NCI-H2171 (cell line): Measurements from ENCODE around the gene UBR3.
"Not testable (repeated sequence)": the region's sequence is repeated elsewhere in the genome, so short reads cannot be mapped to it uniquely, and the experiment has no call there.

ENCODE experiments used
- DNase-seq: peaks from one replicate; lab custom pipeline; 2025; lab: John Stamatoyannopoulos, UW

The UBR3 gene

DNA sequence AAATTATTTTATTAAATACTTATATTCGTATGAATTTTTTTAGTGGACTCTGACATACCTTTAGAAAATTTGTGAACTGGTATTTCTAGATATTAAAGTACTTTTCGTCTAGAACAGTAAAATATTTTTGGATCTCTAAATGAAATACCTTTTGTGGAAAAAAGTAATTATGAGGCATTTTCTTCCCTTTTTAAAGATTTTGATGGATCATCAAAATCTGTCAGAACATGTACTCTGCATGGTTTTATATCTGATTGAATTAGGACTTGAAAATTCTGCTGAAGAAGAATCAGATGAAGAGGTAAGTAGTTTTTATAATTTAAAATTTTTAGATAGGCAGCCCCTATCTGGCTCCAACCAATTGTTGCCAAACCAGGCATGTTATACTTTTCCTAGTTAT, 118.8 kb downstream of the UBR3 start:
- no peak for DNase-seq

DNA sequence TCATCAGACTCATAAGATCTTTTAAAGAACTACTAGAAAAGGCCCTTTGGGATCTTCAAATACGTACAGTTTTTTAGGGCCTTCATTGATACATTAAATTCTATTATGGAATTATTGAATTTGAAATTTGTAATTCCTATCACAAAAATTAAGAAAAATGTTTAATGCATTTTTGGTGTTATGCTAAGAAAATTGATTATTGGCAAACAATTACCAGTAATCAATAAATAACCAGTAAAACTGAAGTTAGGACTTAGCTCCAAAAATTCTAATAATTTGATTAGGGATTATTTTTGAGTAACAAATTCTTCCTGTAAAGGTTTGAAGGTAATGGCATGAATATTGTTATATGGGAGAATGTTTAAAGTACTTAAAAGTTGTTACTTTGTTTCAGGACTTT, 119.3 kb downstream of the UBR3 start:
- no peak for DNase-seq

DNA sequence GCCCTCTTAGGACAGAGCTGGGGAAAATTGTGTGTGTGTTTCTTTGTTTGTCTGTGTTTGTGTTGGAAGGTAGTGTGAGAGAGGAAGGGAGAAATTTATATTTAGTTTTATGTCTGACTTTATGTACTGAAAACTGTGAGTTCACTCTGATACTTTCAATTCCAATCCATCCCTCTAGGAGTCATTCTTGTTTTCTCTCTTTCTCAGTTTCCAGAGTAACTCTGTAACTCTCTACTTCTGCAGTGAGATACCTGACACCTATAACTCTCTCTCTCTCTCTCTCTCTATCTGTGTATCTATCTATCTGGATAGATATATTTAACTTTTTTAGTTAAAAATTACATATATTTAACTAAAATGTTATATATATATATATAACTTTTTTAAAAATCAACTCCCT, 128.7 kb downstream of the UBR3 start:
- DNase-seq: no peak

DNA sequence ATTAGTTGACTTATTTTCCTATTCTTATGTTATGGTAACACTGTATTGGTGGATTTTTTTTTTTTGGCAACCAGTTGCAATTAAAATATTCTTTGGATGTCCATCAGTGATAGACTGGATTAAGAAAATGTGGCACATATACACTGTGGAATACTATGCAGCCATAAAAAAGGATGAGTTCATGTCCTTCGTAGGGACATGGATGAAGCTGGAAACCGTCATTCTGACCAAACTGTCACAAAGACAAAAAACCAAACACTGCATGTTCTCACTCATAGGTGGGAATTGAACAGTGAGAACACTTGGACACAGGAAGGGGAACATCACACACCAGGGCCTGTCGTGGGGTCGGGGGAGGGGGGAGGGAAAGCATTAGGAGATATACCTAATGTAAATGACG, 130.0 kb downstream of the UBR3 start:
- not testable (repeated sequence) for DNase-seq

DNA sequence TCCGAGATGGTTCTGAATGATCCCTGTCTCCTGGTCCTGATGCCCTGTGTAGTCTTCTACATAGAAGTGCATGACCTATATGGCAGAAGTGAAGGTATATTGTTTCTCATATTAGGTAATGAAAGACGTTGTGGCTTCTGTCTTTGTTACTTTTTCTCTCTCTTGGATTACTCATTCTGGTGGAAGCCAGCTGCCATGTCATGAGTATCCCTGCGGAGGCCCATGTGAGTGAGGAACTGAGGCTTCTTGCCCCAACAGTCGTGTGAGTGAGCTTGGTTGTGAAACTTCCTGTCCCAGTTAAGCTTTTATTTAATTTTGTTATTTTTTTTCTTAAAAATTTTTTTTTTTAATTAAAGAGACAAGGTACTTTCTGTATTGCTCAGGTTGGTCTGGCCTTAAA, 134.7 kb downstream of the UBR3 start:
- no peak for DNase-seq

DNA sequence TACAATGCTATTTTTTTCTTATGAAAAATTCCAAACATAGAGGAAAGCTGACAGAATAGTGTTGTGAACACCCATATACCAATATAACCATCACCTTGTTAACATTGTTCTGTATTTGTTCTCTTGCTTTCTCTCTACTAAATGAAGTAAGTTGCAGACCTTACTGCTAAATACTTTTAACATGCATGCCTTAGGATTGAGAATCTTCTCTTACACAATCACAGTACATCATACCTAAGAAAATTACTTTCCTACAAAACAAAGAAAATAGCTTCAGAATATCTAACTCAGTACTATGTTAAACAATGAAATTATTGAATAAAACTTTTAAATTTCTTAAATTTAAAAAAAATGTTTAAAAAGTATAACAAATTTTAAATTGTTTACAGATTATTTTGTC, 136.5 kb downstream of the UBR3 start:
- DNase-seq: no peak

DNA sequence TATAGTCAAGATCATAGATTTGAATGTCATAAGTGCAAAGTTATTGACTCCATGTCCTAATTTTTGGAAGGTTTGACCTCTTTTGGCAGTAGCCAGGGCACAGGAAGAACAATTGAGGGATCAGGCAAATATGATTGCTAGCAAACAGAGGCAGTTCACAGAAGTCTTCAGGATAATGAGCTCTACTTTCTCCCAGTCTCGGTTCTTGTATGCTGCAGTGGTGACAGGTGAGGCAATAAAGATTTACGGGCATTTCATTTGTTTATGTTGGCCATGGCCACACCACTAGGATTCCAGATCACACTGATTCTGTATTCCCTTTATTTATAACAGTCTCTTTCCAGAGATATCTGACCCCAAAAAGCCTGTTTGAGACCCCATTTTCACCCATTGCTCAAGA, 137.5 kb downstream of the UBR3 start:
- DNase-seq: no peak

DNA sequence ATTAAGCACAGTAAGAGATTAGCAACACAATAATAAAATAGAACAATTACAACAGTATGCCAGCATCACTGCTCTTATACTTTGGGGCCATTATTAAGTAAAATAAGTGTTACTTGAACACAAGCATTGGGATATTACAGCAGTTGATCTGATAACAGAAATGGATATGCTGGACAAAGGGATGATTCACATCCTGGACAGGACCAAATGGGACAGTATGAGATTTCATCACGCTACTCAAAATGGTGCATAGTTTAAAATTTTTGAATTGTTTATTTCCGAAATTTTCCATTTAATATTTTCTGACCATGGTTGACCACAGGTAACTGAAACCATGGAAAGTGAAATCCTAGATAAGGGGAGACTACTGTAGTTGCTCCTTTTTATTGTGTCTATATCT, 138.2 kb downstream of the UBR3 start:
- no peak for DNase-seq

DNA sequence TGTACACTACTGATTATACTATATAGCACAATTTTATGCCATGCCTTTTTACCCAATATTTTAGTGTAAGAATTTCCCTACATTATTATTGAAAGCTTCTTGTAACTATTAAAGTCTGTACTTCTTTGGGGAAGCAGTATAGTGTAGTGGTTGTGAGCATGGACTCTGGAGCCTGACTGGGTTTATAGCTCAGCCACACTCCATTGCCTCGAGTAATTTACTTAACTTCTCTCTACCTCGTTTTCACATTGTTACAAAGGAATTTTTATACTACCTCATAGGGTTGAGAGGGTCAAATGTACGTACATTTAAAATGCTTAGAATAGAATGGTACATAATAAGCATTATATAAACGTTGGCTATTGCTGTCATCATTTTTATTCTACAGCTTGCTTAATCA, 139.2 kb downstream of the UBR3 start:
- DNase-seq: no peak

DNA sequence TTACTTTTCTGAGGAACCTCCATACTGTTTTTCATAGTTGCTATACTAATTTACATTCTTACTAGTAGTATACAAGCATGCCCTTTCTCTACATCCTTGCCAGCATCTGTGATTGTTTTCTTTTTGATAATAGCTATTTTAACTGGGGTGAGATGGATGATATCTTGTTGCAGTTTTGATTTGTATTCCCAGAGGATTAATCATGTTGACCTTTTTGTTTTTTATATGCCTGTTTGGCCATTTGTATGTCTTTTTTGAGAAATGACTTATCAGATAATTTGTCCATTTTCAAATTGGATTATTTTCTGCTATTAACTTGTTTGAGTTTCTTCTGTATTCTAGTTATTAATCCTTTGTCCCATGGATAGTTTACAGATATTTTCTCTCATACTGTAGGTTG, 141.5 kb downstream of the UBR3 start:
- DNase-seq: no peak

DNA sequence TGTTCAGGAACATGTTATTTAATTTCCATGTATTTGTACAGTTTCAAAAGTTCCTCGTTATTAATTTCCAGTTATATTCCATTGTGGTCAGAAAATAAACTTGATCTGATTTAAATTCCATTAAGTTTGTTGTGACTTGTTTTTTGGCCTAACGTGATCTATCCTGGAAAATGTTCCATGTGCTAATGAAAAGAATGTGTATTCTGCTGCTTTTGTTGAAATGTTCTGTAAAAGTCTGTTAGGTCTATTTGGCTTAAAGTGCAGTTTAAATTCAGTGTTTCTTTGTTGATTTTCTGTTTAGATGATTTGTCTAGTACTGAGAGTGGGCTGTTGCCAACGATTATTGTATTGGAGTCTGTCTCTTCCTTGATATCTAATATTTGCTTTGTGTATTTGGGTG, 148.0 kb downstream of the UBR3 start:
- no peak for DNase-seq

DNA sequence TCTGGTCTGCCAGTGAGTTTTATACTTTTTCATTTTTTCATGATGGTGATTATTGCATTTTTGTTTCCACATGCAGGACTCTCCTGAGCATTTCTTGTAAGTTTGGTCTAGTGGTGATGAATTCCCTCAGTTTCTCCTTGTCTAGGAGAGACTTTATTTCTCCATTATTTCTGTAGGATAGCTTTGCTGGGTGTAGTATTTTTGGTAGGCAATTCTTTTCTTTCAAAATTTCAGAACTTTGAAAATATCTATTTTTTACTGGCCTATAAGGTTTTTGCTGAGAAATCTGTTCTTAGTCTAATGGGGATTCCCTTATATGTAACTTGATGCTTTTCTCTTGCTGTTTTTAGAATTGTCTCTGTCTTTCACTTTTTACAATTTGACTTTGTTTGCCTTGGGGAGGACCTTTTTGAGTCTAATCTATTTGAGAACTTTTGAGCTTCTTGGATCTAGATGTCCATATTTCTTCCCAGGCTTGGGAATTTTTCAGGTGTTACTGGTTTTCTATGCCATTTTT, 149.1 kb downstream of the UBR3 start:
- DNase-seq: no peak

DNA sequence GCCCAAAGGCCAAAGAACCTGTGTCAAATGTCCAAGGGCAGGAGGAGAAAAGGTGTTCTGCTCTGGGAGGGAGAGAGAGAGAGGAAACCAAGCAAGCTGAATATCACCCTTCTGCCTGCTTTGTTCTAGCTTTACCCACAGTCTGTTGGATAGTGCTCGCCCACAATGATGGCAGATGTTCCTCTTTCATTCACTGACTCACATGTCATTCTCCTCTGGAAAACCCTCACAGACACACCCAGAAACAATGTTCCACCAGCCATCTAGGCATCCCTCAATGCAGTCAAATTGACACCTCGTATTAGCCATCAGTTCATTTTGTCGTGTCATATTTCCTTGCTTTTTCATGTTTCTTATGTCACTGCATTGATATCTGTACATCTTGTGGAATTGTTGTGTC, 150.3 kb downstream of the UBR3 start:
- peak; percentile 18 for DNase-seq

DNA sequence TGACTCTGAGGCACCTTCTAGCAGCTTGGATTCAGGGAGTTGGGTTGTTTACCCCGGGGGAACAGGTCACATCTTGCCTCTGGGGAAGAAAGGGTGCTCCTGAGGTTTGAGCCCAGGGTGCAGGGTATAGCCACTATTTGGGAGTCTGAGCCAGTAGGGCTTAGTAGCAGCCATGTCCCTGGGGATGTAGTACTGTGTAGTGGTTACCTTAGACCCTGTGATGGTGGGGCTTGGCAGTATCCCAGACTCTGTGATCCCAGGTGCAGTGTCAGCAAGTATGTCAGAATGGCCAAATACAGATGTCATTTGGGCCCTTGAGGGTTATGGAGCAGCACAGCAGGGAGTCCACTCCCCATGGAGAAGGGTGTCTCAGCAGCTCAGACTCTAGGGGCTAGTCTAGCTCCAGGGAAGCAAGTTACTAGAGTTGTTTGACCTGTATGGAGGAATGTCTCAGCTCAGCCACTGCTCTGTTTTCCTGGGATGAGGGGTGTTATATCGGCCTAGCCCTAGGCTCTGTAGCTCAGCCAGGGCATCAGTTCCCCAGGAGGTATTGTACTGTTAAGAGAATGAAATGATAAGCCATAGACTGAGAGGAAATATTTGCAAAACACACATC, 151.3 kb downstream of the UBR3 start:
- DNase-seq: no peak

DNA sequence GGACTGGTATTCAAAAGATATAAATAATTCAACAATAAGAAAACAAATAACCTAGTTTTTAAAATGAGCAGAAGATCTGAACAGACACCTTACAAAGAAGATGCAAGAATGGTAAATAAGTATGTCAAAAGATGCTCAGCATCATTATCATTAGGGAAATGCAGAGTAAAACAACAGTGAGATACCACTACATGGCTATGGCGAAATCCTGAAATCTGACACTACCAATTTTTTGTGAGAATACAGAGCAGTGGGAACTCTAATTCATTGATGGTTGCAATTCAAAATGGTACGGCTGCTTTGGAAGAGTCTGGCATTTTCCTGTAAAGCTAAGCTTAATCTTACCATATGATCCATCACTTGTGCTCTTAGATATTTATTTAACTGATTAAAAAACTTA, 151.8 kb downstream of the UBR3 start:
- no peak for DNase-seq

DNA sequence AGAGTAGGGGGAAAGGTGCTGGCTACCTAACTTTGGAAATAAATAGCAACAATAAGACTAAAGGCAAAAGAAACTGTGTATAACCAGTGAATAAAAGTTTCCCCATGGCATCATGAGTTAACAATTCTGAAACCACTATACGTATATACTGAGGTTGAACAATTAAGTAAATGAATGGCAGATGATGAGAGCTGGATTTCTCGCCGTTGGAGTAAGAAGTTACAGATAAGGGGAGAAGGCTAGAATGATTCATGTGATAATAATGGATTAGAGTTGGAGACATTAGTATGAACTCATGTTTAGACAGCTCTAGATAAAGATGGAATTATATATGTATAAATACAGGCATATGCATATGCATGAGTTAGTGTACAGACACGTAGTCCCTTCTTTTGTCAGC, 152.7 kb downstream of the UBR3 start:
- no peak for DNase-seq

DNA sequence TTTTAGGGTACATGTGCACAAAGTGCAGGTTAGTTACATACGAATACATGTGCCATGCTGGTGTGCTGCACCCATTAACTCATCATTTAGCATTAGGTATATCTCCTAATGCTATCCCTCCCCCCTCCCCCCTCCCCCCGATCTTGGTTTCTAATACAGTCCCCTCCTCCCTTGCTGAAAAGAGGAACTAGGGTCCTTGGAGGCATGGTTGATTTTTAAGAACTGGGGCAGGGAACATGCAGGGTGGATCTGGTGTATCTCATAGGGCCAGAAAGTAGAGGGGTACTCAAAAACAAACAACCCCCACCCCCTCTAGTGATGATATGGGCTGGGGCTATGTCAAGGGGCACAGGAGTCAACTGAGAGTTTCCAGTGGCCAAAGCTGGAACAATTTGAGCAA, 153.4 kb downstream of the UBR3 start:
- no peak for DNase-seq

DNA sequence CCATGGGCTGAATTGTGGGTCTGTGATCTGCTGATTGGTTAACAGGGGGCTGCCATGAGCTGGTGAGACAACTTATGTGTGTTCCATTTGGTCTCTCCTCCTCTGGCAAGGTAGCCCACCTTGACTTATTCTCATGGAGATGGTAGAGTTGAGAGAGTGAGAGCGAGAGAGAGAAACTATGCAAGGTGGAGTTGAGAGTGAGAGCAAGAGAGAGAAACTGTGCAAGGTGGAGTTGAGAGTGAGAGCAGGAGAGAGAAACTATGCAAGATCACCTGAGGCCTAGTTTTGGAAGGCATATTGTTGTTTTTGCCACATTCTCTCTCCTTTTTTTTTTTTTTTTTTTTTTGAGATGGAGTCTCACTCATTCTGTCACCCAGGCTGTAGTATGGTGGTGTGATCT, 155.7 kb downstream of the UBR3 start:
- DNase-seq: no peak

DNA sequence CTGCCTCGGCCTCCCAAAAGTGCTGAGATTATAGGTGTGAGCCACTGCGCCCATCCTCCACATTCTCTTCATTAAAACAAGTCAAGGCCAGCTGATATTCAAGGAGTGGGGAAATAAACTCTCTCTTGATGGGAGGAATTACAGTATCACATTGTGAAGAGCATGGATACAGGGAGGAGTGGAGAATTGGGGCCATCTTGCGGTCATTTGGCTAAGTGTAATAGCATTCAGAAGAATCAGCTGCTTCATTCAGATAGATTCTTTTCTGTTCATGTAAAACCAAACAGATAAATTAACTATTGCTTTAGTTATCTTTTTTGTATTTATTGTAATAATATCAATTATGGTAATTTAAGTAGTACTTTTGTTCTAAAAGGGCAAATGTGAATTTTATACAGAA, 156.3 kb downstream of the UBR3 start:
- DNase-seq: no peak

DNA sequence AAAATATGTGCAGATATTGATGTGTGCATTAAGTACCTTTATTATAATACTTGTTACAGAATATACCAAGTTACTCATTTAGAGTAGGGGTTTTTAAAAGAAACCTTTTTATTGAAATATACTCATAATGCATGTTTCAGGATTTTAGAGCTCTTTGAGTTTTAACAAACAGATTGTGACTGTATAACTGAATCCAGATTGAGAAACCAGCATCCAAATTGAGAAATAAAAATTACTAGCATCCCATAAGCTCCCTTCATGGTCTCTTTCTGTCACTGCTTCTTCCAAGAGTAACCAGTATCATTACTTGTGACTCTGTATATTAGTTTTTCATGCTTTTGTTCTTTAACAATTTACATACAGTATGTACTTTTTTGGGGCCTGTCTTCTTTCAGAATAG, 156.9 kb downstream of the UBR3 start:
- DNase-seq: no peak

DNA sequence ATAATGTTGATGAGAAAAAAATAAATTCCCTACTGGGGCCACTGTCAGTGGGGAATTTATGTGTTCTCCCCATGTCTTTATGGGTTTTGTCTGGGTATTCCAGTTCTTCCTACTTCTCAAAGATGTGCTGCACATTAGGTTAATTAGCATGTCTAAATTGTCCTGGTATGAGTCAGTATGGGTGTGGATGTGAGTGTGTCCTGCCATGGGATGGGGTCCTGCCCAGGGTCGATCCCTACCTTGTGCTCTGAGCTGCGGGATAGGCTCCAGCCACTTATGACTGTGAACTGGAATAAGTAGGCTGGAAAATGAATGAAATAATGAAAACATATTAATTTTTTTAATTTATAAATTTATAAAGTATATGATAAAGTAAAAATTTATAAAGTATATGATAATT, 167.5 kb downstream of the UBR3 start:
- DNase-seq: no peak

DNA sequence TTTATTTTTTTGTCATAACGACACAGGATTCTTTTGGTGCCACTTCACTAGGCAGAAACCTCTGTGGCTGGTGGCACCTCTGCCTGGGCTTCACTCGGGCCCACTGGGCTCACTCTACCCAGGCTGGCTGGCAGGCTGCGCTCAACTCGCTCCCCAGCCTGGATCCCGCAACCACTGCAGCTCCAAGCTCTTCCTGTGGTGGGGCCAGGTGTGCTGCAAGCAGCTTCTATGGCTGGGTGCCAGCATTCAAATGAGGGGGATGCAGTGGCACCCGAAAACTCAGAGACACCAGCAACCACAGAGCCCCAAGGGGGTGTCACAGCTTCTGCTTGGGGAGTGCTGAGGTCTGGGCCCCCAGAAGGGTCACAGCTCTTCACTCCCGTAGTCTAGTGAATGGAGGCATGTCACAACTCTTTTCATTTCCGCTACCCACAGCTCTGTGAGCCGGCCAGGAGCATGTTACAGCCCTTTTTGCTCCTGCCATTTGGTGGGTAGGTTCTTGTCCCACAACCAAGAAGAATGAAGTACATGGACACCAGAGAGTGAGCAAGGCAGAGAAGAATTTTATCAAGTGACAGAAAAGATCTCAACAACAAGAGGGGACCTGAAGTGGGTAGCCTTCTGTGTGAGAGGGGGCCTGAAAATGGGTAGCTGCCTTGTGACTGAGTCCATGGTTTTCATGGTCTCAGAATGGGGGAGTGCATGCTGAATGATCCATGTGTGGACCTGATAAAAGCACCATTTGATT, 170.1 kb downstream of the UBR3 start:
- DNase-seq: no peak

DNA sequence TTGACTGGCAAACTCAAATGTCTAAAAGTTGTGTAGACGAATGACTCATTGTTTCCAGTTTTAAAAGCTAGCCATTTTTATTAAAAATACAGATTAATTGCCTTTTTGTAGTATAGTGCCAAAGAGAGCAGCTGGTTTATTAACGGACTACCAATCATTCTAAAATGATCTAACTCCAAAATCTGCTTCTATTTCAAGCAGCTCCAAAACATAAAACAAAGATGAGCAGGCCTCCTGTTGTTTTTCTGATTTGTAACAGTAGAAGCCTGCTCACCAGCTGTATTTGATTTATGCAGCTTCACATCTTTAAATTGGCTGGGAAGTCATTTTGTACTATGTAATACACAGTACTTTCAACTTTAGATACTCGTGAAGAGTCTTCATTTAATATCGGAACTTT, 171.8 kb downstream of the UBR3 start:
- DNase-seq: peak; percentile 72

DNA sequence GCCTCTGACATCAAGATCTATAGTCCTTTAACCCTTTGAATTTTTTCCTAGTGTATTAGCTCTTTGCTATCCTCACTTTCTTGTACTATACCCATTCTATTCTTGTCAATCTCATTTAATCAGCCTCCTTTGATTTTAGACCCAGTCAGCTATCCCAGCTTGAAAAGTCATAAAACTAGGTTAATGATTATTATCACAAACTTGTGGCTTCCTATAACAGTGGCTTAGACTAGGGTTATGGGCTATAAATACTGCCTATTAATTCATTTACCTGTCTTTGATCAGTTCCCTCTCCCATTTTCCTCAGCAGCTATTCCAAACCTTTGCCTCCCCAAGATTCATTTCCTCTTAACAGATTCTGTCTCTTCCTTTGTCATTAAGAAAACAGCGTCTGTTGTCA, 174.8 kb downstream of the UBR3 start:
- DNase-seq: no peak
